CD4-positive, alpha-beta T cell (primary cell): ENCODE results near the gene TCEA3. TPM values are rescaled to one million over a fixed set of nuclear protein-coding genes. Genes with fewer than 3 reads are reported as not detected.

ENCODE experiments used
- ATAC-seq: fragments of 200-7000 bp; cut with Tn5 transposase; one replicate; pipeline ENCODE4 v1.10.0; 2022; ENCODE audit warnings: mild to moderate bottlenecking; ENCODE audit not compliant: poor library complexity
- CTCF ChIA-PET: fragments of 350-600 bp; sonication (Branson Sonifier 250); formaldehyde crosslinking; loops from one replicate; lab custom pipeline; 2021; ENCODE audit warnings: antibody characterized with exemption, inconsistent platforms; lab: Charles Lee
- POLR2A ChIA-PET: fragments of 350-600 bp; sonication (Branson Sonifier 250); formaldehyde crosslinking; loops from one replicate; lab custom pipeline; 2021; ENCODE audit warnings: antibody characterized with exemption, inconsistent platforms; lab: Charles Lee
- DNase-seq, 14 experiments: peaks; one replicate each; pipeline ENCODE4 v3.0.0-alpha.2; 2013 to 2020; ENCODE audit warnings: mixed read lengths in 2 of 14
- H3K27ac ChIP-seq, 2 donors: one replicate each; pipeline versions ENCODE4 v1.5.1 to v1.7.0; 2013; ENCODE audit warnings: low read length in 2 of 2, low read depth in 1 of 2, mild to moderate bottlenecking in 1 of 2
- H3K27me3 ChIP-seq, 2 experiments: 1 replicate in 1 of 2; 2 replicates in 1 of 2; pipeline versions ENCODE4 v1.6.1 to v1.7.0; 2013; ENCODE audit warnings: low read length in 2 of 2, control low read depth in 1 of 2, mild to moderate bottlenecking in 1 of 2, moderate library complexity in 1 of 2; ENCODE audit not compliant: insufficient read depth in 2 of 2, control insufficient read depth in 1 of 2
- H3K36me3 ChIP-seq: one replicate; pipeline ENCODE4 v1.6.1; 2013; ENCODE audit warnings: low read length, control low read depth; ENCODE audit not compliant: insufficient read depth
- H3K4me1 ChIP-seq: one replicate; pipeline ENCODE4 v1.6.1; 2013; ENCODE audit warnings: low read length, control low read depth; ENCODE audit not compliant: insufficient read depth
- H3K4me3 ChIP-seq: one replicate; pipeline ENCODE4 v1.5.1; 2013; ENCODE audit warnings: mild to moderate bottlenecking, low read length, moderate library complexity
- H3K9me3 ChIP-seq, 2 experiments: 1 replicate in 1 of 2; 2 replicates in 1 of 2; pipeline versions ENCODE4 v1.6.1 to v1.7.0; 2013; ENCODE audit warnings: low read length in 2 of 2, mild to moderate bottlenecking in 2 of 2, control low read depth in 1 of 2, moderate library complexity in 1 of 2; ENCODE audit not compliant: control insufficient read depth in 1 of 2, insufficient read depth in 1 of 2
- H3K27ac Mint-ChIP-seq: one replicate; pipeline ENCODE4 v1.8.0; 2020; ENCODE audit warnings: mixed read lengths
- H3K27me3 Mint-ChIP-seq: one replicate; pipeline ENCODE4 v1.8.0; 2021; ENCODE audit warnings: mixed read lengths
- H3K36me3 Mint-ChIP-seq: one replicate; pipeline ENCODE4 v1.8.0; 2021; ENCODE audit warnings: low read depth, mixed read lengths
- H3K4me1 Mint-ChIP-seq: one replicate; pipeline ENCODE4 v1.8.0; 2021; ENCODE audit warnings: low read depth, mixed read lengths
- H3K4me3 Mint-ChIP-seq: one replicate; pipeline ENCODE4 v1.8.0; 2020; ENCODE audit warnings: mild to moderate bottlenecking, mixed read lengths
- H3K9me3 Mint-ChIP-seq: one replicate; pipeline ENCODE4 v1.8.0; 2020; ENCODE audit warnings: mixed read lengths
- intact Hi-C, 2 experiments: fragments of 100-400 bp; cut with DNase I in 1 of 2; cut with micrococcal nuclease in 1 of 2; formaldehyde crosslinking; loops; one replicate each; pipeline versions ENCODE4 v1.15.1 to v1.9.0; 2023 to 2025; cut with DNase I, micrococcal nuclease
- total RNA-seq, 174 experiments: library from RNA in 2 of 174; stranded (reverse) in 2 of 174; gene quantifications; one replicate each; pipeline ENCODE4 v1.2.3 and lab custom pipeline; 2021 to 2026
- TF ChIP-seq, protein P1 (sequence below): fragments of 200-600 bp; IDR thresholded peaks from one replicate; pipeline ENCODE4 v1.8.0; 2022; ENCODE audit warnings: antibody characterized with exemption, mild to moderate bottlenecking

TCEA3 gene
- total RNA-seq, 2 experiments from 2014 or later, result 33.1 to 34.6 TPM

DNA sequence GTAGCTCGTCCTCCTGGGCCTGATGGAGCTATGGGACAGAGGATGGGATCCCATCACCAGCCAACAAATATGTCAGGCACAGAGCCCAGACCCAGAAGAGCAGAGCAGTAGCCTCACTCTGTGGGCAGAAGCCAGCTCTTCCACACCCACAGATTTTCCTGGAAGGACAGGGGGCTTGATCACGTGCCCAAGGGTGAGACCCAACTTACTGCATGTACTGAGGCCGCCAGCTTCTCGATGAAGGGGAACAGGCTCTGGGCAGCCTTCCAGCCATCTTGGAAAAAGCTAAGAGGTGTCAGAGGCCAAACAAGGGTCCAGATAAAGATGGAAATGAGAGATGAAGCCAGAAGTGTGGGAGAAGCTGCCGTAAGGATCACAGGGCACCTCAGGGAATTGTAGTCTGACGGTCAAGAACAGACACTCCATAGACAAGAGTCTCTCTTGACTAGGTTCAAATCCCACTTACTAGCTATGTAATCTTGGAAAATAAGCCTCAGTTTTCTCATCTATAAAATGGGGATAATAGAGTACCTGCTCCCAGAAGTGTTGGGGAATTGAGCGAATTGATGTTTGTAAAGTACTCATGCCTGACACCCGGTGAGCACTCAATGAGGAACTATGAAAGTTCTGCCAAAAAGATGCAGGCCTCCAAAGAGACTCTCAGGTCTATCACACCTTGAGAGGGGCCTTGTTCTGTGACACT is 17.0 kb upstream of the TCEA3 start:
- Histone ChIP-seq H3K27me3 (no peaks in the 10 kb centered on the region), H3K4me1 (peaks cover 3% of the 10 kb centered on the region), H3K4me3 (no peak overlapping the region), H3K36me3 (no peaks in the 10 kb centered on the region), H3K27ac (no peak overlapping the region), H3K9me3 (peaks cover 0 to 4% of the 10 kb centered on the region in 2 experiments)
- intact Hi-C loops, result no loop called here
- ChIA-PET CTCF (no interaction called here), POLR2A (interaction anchor here (1.0 kb wide), 1 partner anchor 11 kb away, joined by 4 read pairs; no protein-coding TSS in a partner anchor)
- Mint-ChIP-seq H3K9me3 (no peaks in the 10 kb centered on the region), H3K27me3 (no peaks in the 10 kb centered on the region), H3K4me1 (no peaks in the 10 kb centered on the region), H3K4me3 (no peak overlapping the region), H3K27ac (no peak overlapping the region), H3K36me3 (no peaks in the 10 kb centered on the region)
- TF ChIP-seq, protein P1, sequence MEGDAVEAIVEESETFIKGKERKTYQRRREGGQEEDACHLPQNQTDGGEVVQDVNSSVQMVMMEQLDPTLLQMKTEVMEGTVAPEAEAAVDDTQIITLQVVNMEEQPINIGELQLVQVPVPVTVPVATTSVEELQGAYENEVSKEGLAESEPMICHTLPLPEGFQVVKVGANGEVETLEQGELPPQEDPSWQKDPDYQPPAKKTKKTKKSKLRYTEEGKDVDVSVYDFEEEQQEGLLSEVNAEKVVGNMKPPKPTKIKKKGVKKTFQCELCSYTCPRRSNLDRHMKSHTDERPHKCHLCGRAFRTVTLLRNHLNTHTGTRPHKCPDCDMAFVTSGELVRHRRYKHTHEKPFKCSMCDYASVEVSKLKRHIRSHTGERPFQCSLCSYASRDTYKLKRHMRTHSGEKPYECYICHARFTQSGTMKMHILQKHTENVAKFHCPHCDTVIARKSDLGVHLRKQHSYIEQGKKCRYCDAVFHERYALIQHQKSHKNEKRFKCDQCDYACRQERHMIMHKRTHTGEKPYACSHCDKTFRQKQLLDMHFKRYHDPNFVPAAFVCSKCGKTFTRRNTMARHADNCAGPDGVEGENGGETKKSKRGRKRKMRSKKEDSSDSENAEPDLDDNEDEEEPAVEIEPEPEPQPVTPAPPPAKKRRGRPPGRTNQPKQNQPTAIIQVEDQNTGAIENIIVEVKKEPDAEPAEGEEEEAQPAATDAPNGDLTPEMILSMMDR, result no peak
- ATAC-seq (no peak), DNase-seq (no peak)

DNA sequence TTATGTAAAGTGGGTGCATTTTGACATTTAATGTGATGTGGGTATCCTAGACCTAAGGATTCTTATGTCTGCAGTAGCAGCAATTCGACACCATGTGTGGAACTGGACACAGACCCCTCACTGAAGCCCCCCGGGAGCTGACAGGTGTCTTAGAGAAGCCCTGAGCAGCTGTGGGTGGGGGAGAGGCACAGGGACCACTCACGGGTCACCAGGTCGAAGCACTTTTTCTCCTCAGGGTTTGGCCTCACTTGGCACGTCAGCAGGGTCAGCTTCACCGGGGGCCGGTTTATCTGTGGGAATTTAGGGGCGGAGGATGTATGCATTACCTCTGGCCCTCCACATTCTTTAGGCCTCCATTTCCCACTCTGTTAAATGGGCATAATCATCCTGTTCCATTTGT is 14.0 kb upstream of the TCEA3 start:
- Mint-ChIP-seq H3K4me3 (no peak overlapping the region), H3K27me3 (no peaks in the 10 kb centered on the region), H3K4me1 (no peaks in the 10 kb centered on the region), H3K9me3 (no peaks in the 10 kb centered on the region), H3K27ac (no peak overlapping the region), H3K36me3 (no peaks in the 10 kb centered on the region)
- intact Hi-C loops, result no loop called here
- H3K27ac ChIP-seq, result no peak overlapping the region
- POLR2A ChIA-PET, result no interaction called here
- peaks cover 3% of the 10 kb centered on the region for H3K4me1 ChIP-seq
- H3K4me3 ChIP-seq, result no peak overlapping the region
- TF ChIP-seq, protein P1, result no peak
- H3K36me3 ChIP-seq, result no peaks in the 10 kb centered on the region
- H3K27me3 ChIP-seq, result no peaks in the 10 kb centered on the region
- ATAC-seq (no peak), DNase-seq (no peak)
- CTCF ChIA-PET, result no interaction called here
- peaks cover 0 to 4% of the 10 kb centered on the region in 2 experiments for H3K9me3 ChIP-seq

DNA sequence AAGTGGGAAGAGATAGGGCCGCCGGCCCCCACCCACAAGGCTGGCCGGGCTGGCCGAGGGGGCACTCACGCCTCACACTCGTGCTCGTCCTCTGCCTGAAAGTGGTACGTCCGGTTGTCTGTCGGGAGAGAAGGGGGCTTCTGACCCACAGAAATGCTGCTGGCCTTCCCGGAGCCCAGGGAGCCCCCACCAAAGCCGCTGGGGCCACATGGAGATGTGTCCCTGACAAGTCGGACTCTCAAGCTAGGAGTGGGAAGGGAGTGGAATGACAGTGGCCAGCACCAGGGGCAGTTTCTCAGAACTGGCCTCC is 12.8 kb upstream of the TCEA3 start:
- DNase-seq (no peak), ATAC-seq (no peak)
- no peaks in the 10 kb centered on the region for H3K9me3 Mint-ChIP-seq
- Histone ChIP-seq H3K4me3 (no peak overlapping the region), H3K9me3 (peaks cover 0 to 4% of the 10 kb centered on the region in 2 experiments), H3K27ac (no peak overlapping the region), H3K4me1 (peaks cover 3% of the 10 kb centered on the region), H3K27me3 (no peaks in the 10 kb centered on the region), H3K36me3 (no peaks in the 10 kb centered on the region)
- H3K4me1 Mint-ChIP-seq, result no peaks in the 10 kb centered on the region
- no peak overlapping the region for H3K27ac Mint-ChIP-seq
- ChIA-PET POLR2A (no interaction called here), CTCF (no interaction called here)
- TF ChIP-seq, protein P1, result no peak
- intact Hi-C loops, result no loop called here
- H3K36me3 Mint-ChIP-seq, result no peaks in the 10 kb centered on the region
- H3K27me3 Mint-ChIP-seq, result no peaks in the 10 kb centered on the region
- no peak overlapping the region for H3K4me3 Mint-ChIP-seq
